GM21737 (cell line): ENCODE results near the gene NOS1AP.
"Not testable (repeated sequence)": the region's sequence is repeated elsewhere in the genome, so short reads cannot be mapped to it uniquely, and the experiment has no call there.

Experiments used
- ATAC-seq: cut with Tn5 transposase; IDR thresholded peaks from one replicate; pipeline ENCODE4 v1.9.1; 2021; ENCODE audit warnings: mild to moderate bottlenecking, moderate library complexity; ENCODE audit not compliant: unreplicated experiment

NOS1AP gene

DNA sequence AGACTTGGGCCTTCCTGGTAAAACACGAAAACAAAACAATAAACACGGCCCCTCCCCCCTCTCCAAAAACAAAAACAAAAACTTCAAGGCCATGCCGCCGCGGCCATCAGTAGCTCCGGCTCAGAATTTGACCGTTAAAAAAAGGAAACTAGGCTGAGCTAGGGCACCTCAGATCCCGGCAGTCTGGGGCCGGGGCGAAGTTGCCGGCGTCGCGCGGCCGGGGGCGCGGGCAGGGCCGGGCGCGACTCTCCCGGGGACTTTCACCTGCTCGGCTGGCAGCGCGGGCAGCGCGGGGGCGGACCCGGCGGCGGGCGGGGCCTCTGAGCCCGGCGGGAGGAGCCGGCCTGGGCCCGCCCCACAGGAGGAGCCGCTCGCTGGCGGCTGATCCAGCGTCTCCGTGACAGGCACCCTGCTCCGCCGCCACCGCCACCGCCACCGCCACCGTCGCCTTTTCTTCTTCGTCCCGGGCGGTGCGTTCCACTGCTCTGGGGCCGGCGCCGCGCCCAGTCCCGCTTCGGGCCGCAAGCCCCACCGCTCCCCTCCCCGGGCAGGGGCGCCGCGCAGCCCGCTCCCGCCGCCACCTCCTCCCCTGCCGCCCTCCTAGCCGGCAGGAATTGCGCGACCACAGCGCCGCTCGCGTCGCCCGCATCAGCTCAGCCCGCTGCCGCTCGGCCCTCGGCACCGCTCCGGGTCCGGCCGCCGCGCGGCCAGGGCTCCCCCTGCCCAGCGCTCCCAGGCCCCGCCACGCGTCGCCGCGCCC, at the start of gene NOS1AP:
TSS of gene NOS1AP (plus strand) at position 358 of the 760 bp plus-strand sequence. CDS start 487 bp downstream, outside the sequence.
- ATAC-seq: peak; percentile 99

DNA sequence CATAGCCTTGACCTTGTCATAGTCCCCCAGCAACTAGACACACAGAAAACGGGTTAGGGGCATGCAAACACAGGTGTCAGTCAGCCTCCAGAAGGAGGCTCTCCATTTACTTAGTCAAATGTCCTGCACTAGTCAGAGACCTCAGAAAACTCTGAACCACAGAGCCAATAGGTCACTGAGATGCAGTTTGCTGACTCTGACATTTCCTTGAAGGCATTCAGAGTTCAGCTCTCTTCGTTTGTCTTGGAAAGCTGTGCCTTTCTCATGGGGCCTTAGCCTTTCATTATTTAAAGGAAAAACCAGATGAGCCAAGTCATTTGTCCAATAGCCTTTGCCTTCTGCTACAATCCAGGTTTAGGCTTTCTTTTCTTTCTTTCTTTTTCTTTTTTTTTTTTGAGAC, 49.3 kb upstream of the NOS1AP start:
- no peak for ATAC-seq

DNA sequence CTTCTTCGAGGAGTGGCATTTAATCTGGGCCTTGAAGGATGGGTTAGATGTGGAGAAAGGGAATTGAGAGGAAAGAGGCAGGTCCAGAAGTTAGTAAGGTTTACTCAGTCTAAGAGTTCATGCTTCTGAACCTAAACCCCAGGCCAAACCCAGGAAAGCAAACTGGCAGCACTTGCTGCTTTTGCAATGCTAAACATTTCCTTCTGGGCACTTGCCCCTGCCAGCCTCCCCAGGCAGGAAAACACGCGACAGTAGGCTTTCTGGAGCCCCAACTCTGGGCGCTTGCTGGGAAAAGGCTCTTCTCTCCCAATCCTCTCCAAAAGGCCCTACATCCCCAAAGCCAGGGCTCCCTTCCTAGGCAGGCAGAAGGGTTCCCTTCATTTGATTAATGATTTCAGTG, 48.4 kb upstream of the NOS1AP start:
- no peak for ATAC-seq

DNA sequence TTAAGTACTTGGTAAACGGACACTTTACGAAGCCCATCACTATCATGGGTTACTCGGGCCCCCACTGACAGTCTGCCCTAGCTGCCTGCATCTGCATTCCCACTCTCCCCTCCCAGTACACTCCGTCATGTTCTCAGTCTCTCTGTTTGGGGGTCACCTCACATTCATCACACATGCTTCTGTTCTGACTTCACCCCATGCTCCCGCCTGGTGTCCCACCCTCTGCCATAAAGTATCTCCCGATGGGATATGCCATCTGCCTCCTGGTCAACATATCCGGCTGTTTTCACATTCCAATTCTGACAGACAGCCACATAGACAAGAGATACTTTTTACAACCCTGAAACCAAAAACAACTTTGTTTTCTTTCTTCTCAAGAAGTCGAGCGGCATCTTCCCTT, 46.9 kb upstream of the NOS1AP start:
- no peak for ATAC-seq

DNA sequence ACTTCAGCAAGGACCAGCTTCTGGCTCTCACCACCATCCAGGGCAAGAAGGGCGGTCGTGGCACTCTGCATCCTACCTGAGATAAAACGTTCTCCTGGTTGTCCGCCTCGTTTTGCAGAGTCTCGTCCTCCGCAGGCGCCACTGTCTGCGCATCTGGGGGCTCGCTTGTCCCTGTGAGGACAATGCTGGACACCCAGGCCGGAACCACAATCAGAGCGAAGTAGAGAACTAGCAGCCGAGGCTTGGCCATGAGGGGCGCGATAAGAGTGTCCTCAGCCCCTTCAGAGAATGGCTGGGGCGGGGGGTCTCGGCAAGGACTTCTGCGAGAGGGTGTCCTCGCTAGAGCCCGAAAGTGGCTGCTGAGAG, 46.3 kb upstream of the NOS1AP start:
- no peak for ATAC-seq

DNA sequence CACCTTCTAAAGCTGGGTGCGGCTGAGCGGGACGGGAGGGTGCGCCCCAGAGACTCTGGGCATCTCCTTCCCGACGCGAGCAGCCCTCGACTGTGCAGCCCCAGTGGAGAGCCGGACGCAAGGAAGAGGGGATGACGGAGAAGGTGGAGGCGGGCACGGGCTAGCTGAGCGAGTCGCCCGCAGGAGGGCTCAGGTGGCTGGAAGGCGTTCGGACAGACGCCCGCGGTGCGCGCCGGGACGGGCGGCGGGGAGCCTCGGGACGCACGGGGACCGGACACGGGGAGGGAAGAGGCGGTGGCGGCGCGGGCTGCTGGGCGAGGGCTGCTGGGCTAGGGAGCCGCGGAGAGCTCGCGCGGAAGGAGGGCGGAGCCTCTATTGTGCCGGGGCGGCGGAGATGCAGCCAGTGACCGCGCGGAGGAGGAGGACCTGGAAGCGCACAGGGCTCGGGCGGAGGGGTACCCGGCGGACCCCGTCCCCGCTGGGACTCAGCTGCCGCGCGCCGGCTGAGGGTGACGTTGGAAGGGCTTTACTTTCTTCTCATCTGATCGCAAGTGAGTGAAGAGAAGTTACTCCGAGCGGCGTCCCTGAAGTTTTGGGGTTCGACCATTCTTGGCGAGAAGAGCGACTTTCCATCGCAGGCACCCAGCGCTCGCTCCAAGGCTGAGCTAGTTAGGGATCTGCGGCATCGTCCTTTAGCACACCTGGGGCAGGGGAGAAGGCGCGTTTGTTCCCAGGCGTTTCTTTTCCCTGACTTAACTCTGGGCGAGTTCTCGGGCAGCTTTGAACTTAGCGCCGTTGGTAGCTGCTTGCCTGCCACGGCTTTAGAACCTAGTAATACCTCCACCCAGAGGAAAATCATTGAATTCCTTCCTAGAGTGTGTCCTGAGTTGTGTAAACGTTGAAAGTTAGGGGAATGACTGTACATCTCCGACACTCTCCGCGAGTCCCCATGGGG, 45.7 kb upstream of the NOS1AP start, which contains the start of gene OLFML2B:
TSS of gene OLFML2B (minus strand) at position 323 of the 955 bp plus-strand sequence. CDS start 439 bp downstream, outside the sequence.
- peak; percentile 49 for ATAC-seq

DNA sequence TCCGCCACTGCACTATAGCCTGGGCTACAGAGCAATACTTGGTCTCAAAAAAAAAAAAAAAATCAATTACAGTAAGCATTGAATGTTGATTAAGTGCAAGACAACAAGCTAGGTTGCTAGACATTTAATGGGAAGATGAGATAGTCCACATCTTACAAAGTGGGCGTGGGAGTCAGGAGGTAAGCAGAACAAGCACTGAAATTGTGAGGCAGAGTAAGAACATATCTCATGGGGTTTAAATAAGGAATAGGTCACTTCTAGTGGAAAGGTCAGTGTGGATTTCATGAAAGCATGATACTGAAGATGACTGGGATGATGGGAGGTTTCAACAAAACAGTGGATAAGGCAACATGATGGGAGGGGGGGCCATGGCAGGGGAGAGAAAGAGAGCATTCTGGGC, 44.0 kb upstream of the NOS1AP start:
- no peak for ATAC-seq

DNA sequence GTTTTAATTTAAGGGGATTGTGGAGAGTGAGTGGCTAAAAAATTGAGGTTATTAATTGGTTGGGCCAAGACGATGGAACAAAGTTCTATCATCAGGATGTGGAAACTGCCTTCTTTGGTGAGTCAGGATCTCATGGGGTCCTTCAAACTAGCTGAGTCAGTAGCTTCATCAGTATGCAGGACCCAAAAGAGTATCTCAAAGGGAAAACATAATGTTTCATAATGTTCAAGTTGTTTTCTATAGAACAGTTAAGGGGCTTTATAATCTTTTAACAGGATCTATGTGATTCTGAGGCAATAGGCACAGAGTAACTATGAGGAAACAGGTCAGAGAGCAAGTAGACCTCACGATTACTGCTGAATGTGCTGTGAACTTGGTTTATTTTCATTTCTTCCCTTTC, 42.6 kb upstream of the NOS1AP start:
- ATAC-seq: no peak

DNA sequence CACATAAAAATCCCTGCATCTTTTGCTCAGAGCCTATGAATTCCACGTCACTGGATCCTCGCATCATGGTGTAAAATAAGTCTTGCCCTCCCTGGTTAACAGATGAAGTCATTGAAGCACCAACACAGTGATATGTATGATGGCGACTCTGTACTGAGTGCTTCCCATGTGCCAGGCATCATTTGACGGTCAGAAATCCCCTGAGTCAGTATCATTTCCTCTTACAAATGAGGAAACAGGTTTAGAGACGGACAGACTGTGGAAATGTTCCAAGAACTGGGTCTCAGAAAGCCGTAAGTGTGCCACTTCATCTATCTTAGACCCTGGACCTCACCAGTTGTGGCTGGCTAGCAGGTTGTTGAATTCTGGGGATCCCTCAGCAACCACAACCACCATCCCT, 40.8 kb upstream of the NOS1AP start:
- no peak for ATAC-seq

DNA sequence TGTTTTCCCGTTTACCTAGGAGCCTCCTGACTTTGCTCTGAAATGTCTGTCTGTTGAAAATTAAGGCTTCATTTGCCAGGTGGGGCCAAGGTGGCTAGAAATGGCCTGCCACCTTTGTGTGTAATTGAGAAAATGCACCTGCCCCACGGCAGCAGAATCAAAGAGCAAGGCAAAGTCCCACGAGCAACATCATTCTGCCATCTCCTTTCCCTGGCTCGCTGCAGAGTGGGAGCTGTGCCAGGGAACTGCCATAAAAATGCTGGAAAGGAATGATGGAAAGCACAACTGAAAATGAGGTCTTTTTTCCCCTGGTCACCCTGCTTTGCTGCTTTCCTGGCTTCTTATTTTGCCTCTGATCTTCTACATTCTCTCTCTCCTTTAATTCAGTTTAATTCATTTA, 40.3 kb upstream of the NOS1AP start:
- ATAC-seq: no peak

DNA sequence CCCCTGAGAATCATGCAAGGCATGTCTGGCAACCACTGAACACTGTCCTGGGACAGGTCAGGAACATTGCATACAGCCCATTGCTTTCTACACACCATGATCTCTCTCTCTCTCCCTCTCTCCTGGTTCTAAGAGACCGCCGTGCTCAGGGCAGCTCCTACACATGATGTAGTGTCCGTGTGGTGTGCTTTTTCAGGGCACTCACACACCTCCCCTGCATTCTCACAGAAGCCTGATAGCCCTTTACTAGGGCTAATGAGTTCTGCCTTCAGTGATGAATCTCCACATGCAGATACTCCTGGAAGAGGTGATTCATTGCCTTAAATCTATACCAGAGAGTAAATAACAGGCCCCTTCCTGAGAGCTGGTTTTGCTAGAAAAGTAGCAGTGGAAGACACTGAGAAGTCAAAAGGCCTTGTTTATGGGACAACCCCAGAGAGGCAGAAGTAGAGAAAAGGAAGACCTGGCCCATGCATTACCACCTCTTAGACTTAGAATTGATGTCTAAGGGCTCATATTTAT, 38.7 kb upstream of the NOS1AP start:
- ATAC-seq: no peak

DNA sequence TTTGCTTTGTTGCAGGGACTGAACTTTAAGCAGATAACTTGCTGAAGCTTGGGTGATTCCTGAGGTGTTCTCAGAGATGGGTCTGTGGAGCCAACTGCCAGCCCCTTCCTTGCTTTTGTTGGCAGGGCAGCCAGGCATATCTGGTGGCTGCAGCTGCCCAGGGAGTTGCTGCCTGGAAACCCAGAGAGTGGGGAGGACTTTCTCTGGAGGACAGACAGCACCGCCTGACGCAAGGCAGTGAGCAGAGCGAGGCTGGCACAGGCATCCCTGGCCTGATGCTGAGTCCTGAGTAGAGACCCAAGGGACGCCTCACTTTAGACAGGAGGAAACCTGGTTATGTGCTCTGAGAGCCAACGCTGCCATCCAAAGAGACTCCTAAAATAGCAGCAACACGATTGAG, 36.1 kb upstream of the NOS1AP start:
- no peak for ATAC-seq

DNA sequence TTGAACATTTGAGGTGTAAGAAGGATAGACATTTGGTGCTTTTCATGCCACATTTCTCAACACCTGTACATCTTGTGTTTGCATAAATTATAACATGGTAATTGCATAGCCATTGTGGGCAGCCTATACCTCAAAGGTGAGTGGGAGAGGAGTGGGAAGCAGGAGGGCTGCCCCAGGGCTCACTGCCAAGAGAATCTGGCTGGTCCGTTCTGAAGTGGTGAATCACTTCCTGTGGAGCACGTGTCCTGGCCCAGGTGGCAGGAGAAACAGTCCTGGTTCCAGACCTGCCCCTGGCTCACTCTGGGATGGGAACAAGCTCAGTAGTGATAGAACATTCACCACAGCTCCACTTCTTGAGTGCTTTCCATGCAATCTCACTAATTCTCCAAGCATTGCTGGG, 34.2 kb upstream of the NOS1AP start:
- ATAC-seq: no peak

DNA sequence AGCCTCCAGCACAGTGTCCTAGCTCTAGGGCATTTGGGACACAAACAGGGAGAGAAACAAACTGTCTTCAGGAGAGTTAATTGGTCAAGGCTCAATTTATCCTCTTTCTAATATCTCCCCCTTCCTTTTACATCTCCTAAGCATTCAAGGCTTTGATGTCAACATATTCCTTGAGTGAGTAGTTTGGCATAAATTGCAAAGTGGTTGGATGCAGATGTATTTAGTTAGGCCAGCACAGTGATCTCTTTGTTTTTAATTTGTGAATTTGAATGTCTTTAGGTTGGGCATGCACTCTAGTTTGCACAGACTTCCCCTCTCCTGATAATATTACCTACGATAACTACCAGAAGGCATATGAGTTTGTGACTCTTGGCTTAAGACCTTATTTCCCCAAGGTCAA, 33.3 kb upstream of the NOS1AP start:
- no peak for ATAC-seq

DNA sequence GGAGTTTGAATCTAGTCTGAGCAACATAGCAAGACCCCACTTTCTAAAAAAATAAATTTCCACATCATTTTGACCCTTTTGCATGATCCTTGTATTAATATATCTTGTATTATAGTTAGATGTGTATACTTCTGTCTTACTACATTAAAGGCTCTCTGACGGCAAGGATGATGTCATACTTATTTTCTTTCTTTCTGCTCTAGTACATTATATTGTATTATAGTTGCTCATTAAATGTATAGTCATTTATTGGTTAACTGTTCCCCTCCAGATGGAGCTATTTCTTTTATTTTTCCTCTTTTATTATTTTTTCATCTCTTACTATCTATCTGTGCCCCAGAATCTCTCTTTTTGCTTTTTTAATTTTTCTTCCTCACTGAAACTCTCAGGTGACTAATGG, 30.9 kb upstream of the NOS1AP start:
- no peak for ATAC-seq

DNA sequence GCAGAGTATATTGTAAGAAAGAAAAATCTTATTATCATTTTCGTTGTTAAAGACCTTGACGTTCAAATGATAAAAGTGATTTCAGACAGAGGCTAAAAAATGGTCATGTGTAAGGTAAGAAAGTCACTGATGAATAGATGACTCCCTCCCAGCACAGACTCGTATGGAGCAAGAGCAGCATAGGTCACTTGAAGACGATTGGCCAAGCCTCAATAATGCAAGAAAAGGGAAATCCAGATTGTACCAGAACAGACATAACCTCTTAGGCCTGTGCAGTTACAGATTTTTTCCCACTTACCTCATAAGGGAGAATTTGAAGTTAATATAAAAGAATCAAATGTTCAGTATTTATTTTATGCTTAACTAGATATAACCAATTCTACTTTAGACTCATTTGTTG, 29.5 kb upstream of the NOS1AP start:
- no peak for ATAC-seq

DNA sequence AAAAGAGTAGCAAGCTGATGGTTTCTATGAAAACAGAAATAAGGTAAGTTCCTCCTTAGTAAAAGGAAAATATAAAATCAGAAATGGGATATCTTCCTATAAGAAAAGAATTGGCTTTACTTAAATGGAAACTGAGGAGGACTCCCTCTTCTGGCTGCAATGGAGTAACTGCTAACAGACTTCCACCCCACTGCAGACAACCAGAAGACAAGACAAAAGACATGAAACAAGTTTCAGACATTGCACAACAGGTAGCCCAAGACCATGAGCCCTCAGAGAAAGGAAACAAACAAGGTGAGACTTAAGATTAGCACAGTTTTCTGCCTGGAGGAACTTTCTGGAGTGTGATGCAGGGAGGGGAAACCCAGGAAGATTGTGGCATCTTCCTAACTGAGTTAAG, 28.8 kb upstream of the NOS1AP start:
- no peak for ATAC-seq

DNA sequence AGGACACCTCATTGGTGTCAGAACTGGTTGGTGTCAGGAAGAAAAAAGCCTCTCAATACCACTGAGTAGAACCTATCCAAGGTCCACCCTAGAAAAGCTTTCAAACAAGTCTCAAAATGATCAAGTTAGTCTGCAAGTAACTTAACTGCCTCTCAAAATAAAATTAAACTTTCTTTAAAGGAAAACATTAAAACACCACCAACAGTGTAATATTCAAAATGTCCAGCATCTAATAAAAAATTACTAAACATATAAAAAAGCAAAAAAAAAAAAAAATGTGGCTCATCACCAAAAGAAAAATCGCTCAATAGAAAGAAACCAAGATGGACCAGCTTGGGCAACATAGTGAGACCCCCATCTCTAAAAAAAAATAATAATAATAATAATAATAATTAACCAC, 27.1 kb upstream of the NOS1AP start:
- no peak for ATAC-seq

DNA sequence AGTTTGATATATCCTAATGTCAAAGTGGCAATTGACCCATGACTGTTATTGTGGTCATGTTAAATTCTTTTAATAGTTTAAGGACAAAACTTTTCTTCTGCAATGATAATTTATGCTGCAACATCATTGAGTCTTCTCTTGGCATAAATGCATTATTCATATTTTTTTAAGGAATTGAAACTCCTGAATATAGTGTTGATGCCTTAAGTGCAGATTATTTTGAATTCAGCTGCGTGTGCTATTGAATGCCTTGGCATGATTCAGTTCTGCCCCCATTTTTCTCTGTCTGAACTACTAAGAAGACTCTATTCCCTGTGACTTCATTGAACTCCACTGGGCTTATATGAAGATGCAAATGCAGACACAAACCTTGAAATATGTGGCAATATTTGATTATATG, 22.6 kb upstream of the NOS1AP start:
- ATAC-seq: no peak

DNA sequence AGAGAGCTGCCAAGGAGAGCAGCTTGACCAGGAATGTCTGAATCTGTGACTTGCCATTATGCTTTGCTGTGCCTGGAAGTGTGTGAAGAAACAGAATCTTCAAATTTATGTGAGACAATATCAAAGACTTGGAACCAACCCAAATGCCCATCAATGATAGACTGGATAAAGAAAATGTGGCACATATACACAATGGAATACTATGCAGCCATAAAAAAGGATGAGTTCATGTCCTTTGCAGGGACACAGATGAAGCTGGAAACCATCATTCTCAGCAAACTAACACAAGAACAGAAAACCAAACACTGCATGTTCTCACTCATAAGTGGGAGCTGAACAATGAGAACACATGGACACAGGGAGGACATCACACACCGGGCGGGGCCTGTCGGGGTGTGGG, 15.5 kb upstream of the NOS1AP start:
- ATAC-seq: not testable (repeated sequence)

DNA sequence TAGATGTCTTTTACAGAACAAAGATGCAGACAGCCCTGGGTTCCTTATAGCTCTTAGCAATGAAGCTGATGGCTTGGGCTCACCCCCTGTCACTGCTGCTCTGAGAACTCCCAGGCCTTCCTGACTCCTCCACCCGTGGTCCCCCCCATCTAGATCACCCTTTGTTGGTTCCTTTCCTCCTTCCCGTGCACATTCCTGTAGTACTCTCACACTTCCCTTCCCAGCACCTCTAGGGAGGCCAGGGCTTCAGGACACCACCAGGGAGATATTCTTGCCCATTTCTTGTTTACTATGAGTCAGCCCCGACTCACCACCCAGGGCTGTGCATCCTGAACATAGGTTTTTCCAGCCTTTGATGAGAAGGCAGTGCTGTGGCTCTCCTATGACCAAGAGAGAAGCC, 14.4 kb upstream of the NOS1AP start:
- ATAC-seq: no peak

DNA sequence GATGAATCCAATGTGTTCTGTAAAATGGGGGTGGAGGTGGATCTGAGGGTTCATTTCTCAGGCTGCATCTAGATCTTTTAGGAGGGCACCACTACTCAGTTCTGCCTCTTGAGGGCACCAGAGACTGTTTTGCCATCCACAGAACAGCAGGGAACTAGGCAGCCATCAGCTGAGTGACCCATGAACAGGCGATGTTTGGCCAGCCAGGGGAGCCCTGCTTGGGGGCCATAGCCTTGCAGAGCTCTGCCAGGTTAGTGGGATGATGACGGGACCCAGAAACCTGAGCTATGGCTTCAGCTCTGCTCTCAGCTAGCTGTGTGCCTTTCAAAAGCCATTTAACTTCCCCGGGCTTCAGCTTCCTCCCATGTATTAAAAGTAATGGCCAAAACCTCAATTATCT, 13.4 kb upstream of the NOS1AP start:
- no peak for ATAC-seq
